MCF 10A (cell line): ENCODE results near the gene MFSD12. TPM values are rescaled to one million over a fixed set of nuclear protein-coding genes. Genes with fewer than 3 reads are reported as not detected.

Experiments
- BruUV-seq: library from RNA; stranded (reverse); fragments of 400-500 nt; replicated peaks from 2 replicates; lab custom pipeline; 2021; lab: Mats Ljungman, UMichigan
- CTCF ChIA-PET: fragments of 300-600 bp; sonication (Branson Sonifier 250); formaldehyde crosslinking; extraction: SDS; loops from one replicate; lab custom pipeline; 2021; ENCODE audit warnings: antibody characterized with exemption, inconsistent platforms; lab: Yijun Ruan, JAX
- POLR2A ChIA-PET: fragments of 300-600, 350-650 bp; sonication (Branson Sonifier 250); formaldehyde crosslinking; extraction: SDS; loops from one replicate; lab custom pipeline; 2020; ENCODE audit warnings: antibody characterized with exemption, inconsistent platforms; lab: Yijun Ruan, JAX
- DNase-seq: peaks from one replicate; pipeline ENCODE4 v3.0.0-alpha.2; 2018; ENCODE audit not compliant: unreplicated experiment
- H3K27ac Mint-ChIP-seq: one replicate; pipeline ENCODE4 v1.8.0; 2022; ENCODE audit warnings: mild to moderate bottlenecking, low read depth, mixed read lengths; ENCODE audit not compliant: unreplicated experiment
- H3K27me3 Mint-ChIP-seq: one replicate; pipeline ENCODE4 v1.8.0; 2022; ENCODE audit warnings: mixed read lengths; ENCODE audit not compliant: insufficient read depth, unreplicated experiment
- H3K36me3 Mint-ChIP-seq: one replicate; pipeline ENCODE4 v1.8.0; 2022; ENCODE audit warnings: mild to moderate bottlenecking, moderate library complexity, mixed read lengths; ENCODE audit not compliant: insufficient read depth, unreplicated experiment
- H3K4me1 Mint-ChIP-seq: one replicate; pipeline ENCODE4 v1.8.0; 2022; ENCODE audit warnings: mixed read lengths; ENCODE audit not compliant: insufficient read depth, unreplicated experiment
- H3K4me3 Mint-ChIP-seq: one replicate; pipeline ENCODE4 v1.8.0; 2022; ENCODE audit warnings: mild to moderate bottlenecking, moderate library complexity, mixed read lengths; ENCODE audit not compliant: unreplicated experiment
- H3K9me3 Mint-ChIP-seq: one replicate; pipeline ENCODE4 v1.8.0; 2022; ENCODE audit warnings: mixed read lengths; ENCODE audit not compliant: unreplicated experiment
- intact Hi-C: fragments of 100-400 bp; cut with micrococcal nuclease; formaldehyde crosslinking; loops from 2 replicates; pipeline ENCODE4 v1.14.1; 2022
- total RNA-seq: library from RNA; stranded (reverse); gene quantifications from 2 replicates; pipeline ENCODE4 v1.2.3, GENCODE V29; 2022
- TF ChIP-seq, protein P1 (sequence below): fragments of 200-600 bp; IDR thresholded peaks from one replicate; pipeline ENCODE4 v1.8.0; 2022; ENCODE audit warnings: antibody characterized with exemption, mild to moderate bottlenecking; ENCODE audit not compliant: unreplicated experiment

MFSD12 gene
- total RNA-seq, 1 experiment from 2014 or later: 79.4 TPM

DNA sequence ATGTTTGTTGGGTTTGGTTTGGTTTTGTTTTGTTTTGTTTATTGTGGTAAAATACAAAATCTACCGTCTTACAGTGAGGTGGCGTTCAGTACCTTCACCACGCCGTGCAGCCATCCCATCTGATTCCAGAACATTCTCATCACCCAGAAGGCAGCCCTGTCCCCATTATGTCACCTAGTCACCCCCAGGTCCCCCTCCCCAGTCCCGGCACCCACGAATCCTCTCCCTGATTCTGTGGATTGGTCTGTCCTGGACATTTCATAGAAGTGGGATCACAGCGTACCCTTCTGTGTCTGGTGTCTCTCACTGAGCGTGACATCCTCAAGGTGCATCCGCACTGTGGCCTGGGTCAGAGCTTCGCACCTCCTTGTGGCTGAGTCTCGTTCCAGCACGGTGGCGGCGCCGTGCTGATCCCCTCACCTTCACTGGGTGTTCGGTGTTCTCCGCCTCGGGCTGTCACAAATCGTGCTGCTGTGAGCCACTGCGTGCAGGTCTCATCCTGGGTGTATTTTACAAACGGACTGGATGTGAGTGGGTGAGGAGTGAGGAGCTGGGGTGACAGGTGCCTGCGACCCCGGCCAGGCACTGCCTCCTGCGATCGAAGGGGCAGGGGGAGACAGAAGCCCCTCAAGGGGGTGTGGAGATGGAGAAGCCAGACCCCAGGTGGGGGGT, 19.0 kb downstream of the MFSD12 start:
- H3K27me3 Mint-ChIP-seq: no peaks in the 10 kb centered on the region
- no peak overlapping the region for H3K4me3 Mint-ChIP-seq
- DNase-seq: no peak
- no peak overlapping the region for H3K27ac Mint-ChIP-seq
- TF ChIP-seq, protein P1, sequence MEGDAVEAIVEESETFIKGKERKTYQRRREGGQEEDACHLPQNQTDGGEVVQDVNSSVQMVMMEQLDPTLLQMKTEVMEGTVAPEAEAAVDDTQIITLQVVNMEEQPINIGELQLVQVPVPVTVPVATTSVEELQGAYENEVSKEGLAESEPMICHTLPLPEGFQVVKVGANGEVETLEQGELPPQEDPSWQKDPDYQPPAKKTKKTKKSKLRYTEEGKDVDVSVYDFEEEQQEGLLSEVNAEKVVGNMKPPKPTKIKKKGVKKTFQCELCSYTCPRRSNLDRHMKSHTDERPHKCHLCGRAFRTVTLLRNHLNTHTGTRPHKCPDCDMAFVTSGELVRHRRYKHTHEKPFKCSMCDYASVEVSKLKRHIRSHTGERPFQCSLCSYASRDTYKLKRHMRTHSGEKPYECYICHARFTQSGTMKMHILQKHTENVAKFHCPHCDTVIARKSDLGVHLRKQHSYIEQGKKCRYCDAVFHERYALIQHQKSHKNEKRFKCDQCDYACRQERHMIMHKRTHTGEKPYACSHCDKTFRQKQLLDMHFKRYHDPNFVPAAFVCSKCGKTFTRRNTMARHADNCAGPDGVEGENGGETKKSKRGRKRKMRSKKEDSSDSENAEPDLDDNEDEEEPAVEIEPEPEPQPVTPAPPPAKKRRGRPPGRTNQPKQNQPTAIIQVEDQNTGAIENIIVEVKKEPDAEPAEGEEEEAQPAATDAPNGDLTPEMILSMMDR: no peak
- peaks cover 57% of the 10 kb centered on the region for H3K36me3 Mint-ChIP-seq
- no peaks in the 10 kb centered on the region for H3K4me1 Mint-ChIP-seq
- H3K9me3 Mint-ChIP-seq: no peaks in the 10 kb centered on the region
- no TSS peak for BruUV-seq
- intact Hi-C loops: no loop called here
- ChIA-PET CTCF (interaction anchor here (0.9 to 1.0 kb wide), 3 partner anchors 9 to 18 kb away, joined by 3 to 5 read pairs (median 4); partner anchors contain the start of gene MFSD12), POLR2A (interaction anchor here (0.6 to 1.0 kb wide), 4 partner anchors 19 to 248 kb away, joined by 3 read pairs; partner anchors contain the start of gene MFSD12)

DNA sequence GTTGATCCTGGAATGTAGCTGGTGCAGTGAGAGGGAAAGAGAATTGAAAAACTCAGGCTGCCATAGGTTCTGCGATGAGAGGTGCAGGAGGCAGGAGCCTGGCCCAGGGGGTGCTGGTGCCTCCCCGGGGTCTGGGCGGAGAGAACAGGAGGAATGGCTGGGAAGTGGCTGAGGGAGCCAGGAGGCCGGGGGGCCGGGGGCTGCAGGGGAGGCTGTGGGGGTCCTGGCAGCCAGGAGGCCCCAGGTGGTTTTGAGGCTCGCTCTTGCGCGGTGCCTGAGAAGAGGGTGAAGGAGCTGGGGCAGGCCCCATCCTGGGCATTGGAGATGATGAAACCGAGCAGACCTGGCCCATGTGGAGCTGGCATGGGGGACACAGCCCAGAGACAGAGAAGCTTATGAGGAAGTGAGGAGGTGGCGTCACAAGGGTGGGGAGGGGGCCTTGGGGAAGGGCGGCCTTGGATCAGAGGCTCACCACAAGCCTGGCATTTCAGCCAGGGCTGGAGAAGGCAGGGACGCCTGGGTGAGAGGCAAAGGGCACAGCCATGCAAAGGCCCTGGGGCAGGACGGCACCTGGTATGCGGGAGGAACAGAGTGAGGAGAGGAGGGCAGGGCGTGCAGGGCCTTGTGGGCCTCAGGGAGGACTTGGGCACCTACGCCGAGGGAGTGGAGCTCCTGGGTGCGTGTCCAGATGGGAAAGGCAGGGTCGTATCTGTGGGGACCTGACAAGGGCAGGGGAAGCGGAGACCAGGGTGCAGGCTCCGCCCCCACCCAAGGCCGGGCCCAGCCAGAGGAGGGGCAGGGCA, 19.7 kb downstream of the MFSD12 start:
- DNase-seq: no peak
- no peak overlapping the region for H3K27ac Mint-ChIP-seq
- intact Hi-C loops: no loop called here

DNA sequence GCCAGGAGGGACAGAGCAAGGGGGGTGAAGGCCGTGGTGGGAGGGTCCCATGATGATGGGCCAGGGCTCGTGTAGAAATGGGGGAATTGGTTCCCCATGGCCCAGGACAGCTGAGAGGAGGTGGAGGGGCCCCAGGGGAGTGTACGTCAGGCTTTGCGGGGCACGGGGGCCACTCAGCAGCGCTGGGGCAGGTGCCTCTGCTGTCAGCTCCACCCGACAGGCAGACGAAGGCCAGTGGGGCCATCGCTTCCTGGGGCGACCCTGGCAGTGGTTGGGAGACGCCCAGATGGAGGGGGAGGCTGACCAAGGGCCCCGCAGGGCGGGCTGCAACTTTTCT, 20.3 kb downstream of the MFSD12 start:
- no peak for DNase-seq
- no peaks in the 10 kb centered on the region for H3K9me3 Mint-ChIP-seq
- H3K27ac Mint-ChIP-seq: no peak overlapping the region
- ChIA-PET POLR2A (interaction anchor here (0.6 to 1.6 kb wide), 2 partner anchors 19 to 237 kb away, joined by 3 to 4 read pairs; no protein-coding TSS in a partner anchor), CTCF (interaction anchor here (0.8 kb wide), 1 partner anchor 8 kb away, joined by 3 read pairs; no protein-coding TSS in a partner anchor)
- TF ChIP-seq, protein P1: no peak
- intact Hi-C loops: no loop called here
- H3K36me3 Mint-ChIP-seq: peaks cover 63% of the 10 kb centered on the region
- BruUV-seq: no TSS peak
- no peak overlapping the region for H3K4me3 Mint-ChIP-seq
- no peaks in the 10 kb centered on the region for H3K27me3 Mint-ChIP-seq
- H3K4me1 Mint-ChIP-seq: no peaks in the 10 kb centered on the region

More for the DNA sequence above, 19.7 kb downstream of the MFSD12 start:
- Mint-ChIP-seq H3K9me3 (no peaks in the 10 kb centered on the region), H3K27me3 (no peaks in the 10 kb centered on the region), H3K36me3 (peaks cover 63% of the 10 kb centered on the region), H3K4me3 (no peak overlapping the region), H3K4me1 (no peaks in the 10 kb centered on the region)
- ChIA-PET POLR2A (interaction anchor here (1.6 kb wide), 1 partner anchor 19 kb away, joined by 4 read pairs; no protein-coding TSS in a partner anchor), CTCF (interaction anchor here (0.9 kb wide), 1 partner anchor 9 kb away, joined by 3 read pairs; no protein-coding TSS in a partner anchor)
- TF ChIP-seq, protein P1: no peak
- no TSS peak for BruUV-seq
